Measurements from ENCODE around the gene NFKBIE. TPM values are rescaled to one million over a fixed set of nuclear protein-coding genes. Genes with fewer than 3 reads are reported as not detected.

Gene NFKBIE
- total RNA-seq, 1 experiment from 2014 or later = 7.6 TPM

DNA sequence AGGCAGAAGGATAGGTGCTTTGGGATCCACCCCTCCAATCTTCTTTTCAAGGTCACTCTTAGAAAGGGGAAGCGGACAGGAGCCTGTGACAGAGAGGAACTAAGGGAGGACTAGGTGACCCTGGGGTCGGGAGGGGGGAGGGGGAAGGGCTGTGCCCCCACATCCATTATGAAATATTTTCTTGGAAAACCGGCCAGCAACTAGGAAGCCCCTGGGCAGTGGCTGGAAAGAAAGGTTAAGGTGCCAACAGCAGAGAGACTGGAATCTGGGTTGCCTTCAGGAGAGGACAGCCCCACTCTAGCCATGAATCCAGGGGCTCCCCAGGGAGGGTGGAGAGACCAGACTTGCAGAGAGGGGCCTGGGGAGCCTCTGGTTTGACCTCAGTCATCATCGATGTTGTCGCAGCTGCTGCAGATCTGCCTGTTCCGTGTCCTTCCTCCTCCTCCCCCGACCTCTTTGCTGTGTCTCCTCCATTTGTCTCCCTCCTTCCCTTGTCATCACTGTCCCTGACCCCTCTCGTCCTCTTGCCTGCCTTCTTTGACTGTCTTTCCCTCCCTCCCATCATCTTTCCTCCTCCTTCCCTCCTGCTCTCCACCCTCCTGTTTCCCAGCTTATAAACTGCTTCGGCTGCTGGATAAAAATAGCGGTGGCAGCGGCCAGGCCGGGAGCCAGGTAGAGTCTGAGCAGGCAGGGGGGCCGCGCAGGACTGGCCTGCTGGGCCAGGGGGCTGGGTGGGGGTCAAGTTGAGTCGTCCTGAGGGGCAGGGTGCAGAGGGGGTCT lies 38.8 kb downstream of the NFKBIE start:
- no peak overlapping the region for H3K27ac ChIP-seq (ENCODE audit: low read depth, low read length)
- H3K4me2 ChIP-seq (ENCODE audit: low read length) = no peak overlapping the region
- ChIA-PET POLR2A (no interaction called here), RAD21 (ENCODE audit: low non-redundant PET in 1 of 2, low total read pairs in 2 of 2, uncharacterized antibody in 2 of 2, unreplicated experiment in 2 of 2) (no interaction called here), CTCF (no interaction called here)
- H3K4me1 ChIP-seq (ENCODE audit: control insufficient read depth in 1 of 2, insufficient read depth in 2 of 2, low read length in 2 of 2) = peaks cover 22 to 42% of the 10 kb centered on the region in 2 experiments
- ATAC-seq (no peak), DNase-seq (ENCODE audit: low read depth, low spot score) (no peak)
- H3K9me2 ChIP-seq (ENCODE audit: insufficient read depth) = no peaks in the 10 kb centered on the region
- BruUV-seq (replicated peaks) = no TSS peak
- H3K9ac ChIP-seq (ENCODE audit: low read length) = no peak overlapping the region
- H3K27me3 ChIP-seq (ENCODE audit: insufficient read depth, low read length) = no peaks in the 10 kb centered on the region
- no peaks in the 10 kb centered on the region for H3K9me3 ChIP-seq (ENCODE audit: control insufficient read depth in 1 of 2, insufficient read depth in 1 of 2, low read depth in 1 of 2, low read length in 2 of 2)
- H3K36me3 ChIP-seq (ENCODE audit: control insufficient read depth in 1 of 2, insufficient read depth in 2 of 2, low read length in 2 of 2) = peaks cover 10 to 31% of the 10 kb centered on the region in 2 experiments; a peak in 3 of 4 replicates
- H2AFZ ChIP-seq (ENCODE audit: low read depth, low read length, poor library complexity, severe bottlenecking) = no peak overlapping the region
- TF ChIP-seq FOSL1 (IDR thresholded peaks at IDR 0.05; ENCODE audit: low read depth) (no peak), SRF (IDR thresholded peaks at IDR 0.05; ENCODE audit: low read depth) (no peak)
- H3K79me2 ChIP-seq (ENCODE audit: insufficient read depth, low read length) = peaks cover 55% of the 10 kb centered on the region
- peaks cover 4% of the 10 kb centered on the region; the same call in 1 of the 2 replicates for H4K20me1 ChIP-seq (ENCODE audit: insufficient read depth)
- H3K4me3 ChIP-seq (replicated peaks in 1 of 2; ENCODE audit: low read depth in 1 of 2, low read length in 2 of 2) = no peak overlapping the region
- intact Hi-C loops (cut with micrococcal nuclease) = no loop called here

DNA sequence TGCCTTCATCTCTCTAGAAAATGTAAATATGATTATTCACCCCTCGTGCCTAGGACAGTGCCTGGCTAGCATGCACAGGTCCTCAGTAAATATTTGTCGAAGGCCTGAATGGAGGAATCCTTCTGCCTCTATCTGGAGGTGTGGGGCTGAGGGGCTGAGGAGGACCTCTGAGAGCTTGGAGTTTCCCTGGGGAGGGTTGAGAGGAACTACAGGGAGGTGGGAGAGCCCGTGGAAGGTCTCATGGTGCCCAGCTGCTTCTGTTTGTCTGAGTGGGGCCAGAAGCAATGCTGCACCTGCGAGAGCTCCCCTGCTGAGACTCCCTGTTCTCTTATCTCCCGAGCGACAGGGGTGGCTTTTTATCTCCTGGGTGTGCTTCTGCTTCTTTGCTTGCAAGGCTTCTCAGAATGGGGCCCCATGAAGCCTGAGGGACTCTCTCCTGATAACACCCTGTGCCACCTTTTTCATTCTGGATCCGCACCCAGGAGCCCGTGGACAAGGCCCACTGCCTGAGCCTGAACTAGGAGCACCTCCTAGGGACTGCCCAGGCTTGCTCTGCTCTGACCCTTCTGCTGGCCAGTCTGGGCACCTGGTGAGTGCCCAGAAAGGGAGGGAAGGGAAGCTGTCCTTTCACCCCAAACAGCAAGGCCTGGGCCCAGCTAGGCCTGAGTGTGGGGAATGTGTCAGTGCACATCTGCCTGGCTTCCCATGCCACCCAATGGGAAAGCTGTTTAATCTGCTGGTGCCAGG lies 39.6 kb downstream of the NFKBIE start:
- Histone ChIP-seq H3K4me3 (replicated peaks in 1 of 2; ENCODE audit: low read depth in 1 of 2, low read length in 2 of 2) (no peak overlapping the region), H3K4me2 (ENCODE audit: low read length) (no peak overlapping the region)

More for the DNA sequence above, 39.6 kb downstream of the NFKBIE start:
- Histone ChIP-seq H3K27ac (ENCODE audit: low read depth, low read length) (no peak overlapping the region), H3K4me1 (ENCODE audit: control insufficient read depth in 1 of 2, insufficient read depth in 2 of 2, low read length in 2 of 2) (peaks cover 28 to 50% of the 10 kb centered on the region in 2 experiments), H4K20me1 (ENCODE audit: insufficient read depth) (peaks cover 4% of the 10 kb centered on the region; the same call in 1 of the 2 replicates), H3K9me2 (ENCODE audit: insufficient read depth) (no peaks in the 10 kb centered on the region), H3K36me3 (ENCODE audit: control insufficient read depth in 1 of 2, insufficient read depth in 2 of 2, low read length in 2 of 2) (peaks cover 4 to 25% of the 10 kb centered on the region in 2 experiments; a peak in 2 of 4 replicates), H3K27me3 (ENCODE audit: insufficient read depth, low read length) (no peaks in the 10 kb centered on the region), H3K9ac (ENCODE audit: low read length) (no peak overlapping the region), H3K9me3 (ENCODE audit: control insufficient read depth in 1 of 2, insufficient read depth in 1 of 2, low read depth in 1 of 2, low read length in 2 of 2) (no peaks in the 10 kb centered on the region), H2AFZ (ENCODE audit: low read depth, low read length, poor library complexity, severe bottlenecking) (no peak overlapping the region), H3K79me2 (ENCODE audit: insufficient read depth, low read length) (peaks cover 55% of the 10 kb centered on the region)
- intact Hi-C loops (cut with micrococcal nuclease) = no loop called here
- no peak for ATAC-seq
- ChIA-PET RAD21 (ENCODE audit: low non-redundant PET in 1 of 2, low total read pairs in 2 of 2, uncharacterized antibody in 2 of 2, unreplicated experiment in 2 of 2) (no interaction called here), POLR2A (interaction anchor here (3.0 kb wide), 1 partner anchor 20 kb away, joined by 27 read pairs; the partner anchor contains the start of gene HSP90AB1), CTCF (interaction anchor here (3.7 kb wide), 1 partner anchor 9 kb away, joined by 22 read pairs; no protein-coding TSS in a partner anchor)
- TF ChIP-seq EZH2 (IDR thresholded peaks at IDR 0.05) (no peak), CEBPB (IDR thresholded peaks at IDR 0.05; ENCODE audit: low read depth) (no peak), ZFX (IDR thresholded peaks at IDR 0.05) (no peak), TCF7L2 (IDR thresholded peaks at IDR 0.05; ENCODE audit: borderline replicate concordance, extremely low read depth, insufficient read depth, insufficient read length) (no peak), POLR2A (IDR thresholded peaks at IDR 0.05; ENCODE audit: borderline replicate concordance, extremely low read depth, insufficient read depth, insufficient read length) (no peak), RAD21 (IDR thresholded peaks at IDR 0.05; ENCODE audit: low read depth) (no peak), ELF1 (IDR thresholded peaks at IDR 0.05; ENCODE audit: borderline replicate concordance, low read depth) (no peak), SIN3A (IDR thresholded peaks at IDR 0.05; ENCODE audit: low read depth) (no peak)
- TF ChIP-seq, protein P1, sequence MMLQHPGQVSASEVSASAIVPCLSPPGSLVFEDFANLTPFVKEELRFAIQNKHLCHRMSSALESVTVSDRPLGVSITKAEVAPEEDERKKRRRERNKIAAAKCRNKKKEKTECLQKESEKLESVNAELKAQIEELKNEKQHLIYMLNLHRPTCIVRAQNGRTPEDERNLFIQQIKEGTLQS (IDR thresholded peaks at IDR 0.05) = no peak
- TF ChIP-seq, protein P2, sequence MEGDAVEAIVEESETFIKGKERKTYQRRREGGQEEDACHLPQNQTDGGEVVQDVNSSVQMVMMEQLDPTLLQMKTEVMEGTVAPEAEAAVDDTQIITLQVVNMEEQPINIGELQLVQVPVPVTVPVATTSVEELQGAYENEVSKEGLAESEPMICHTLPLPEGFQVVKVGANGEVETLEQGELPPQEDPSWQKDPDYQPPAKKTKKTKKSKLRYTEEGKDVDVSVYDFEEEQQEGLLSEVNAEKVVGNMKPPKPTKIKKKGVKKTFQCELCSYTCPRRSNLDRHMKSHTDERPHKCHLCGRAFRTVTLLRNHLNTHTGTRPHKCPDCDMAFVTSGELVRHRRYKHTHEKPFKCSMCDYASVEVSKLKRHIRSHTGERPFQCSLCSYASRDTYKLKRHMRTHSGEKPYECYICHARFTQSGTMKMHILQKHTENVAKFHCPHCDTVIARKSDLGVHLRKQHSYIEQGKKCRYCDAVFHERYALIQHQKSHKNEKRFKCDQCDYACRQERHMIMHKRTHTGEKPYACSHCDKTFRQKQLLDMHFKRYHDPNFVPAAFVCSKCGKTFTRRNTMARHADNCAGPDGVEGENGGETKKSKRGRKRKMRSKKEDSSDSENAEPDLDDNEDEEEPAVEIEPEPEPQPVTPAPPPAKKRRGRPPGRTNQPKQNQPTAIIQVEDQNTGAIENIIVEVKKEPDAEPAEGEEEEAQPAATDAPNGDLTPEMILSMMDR (IDR thresholded peaks at IDR 0.05 in 2 of 3, conservative IDR thresholded peaks at IDR 0.05 in 1 of 3; ENCODE audit: borderline replicate concordance in 1 of 3, insufficient read depth in 1 of 3, low read depth in 2 of 3, low read length in 2 of 3) = no peak
- no TSS peak for BruUV-seq (replicated peaks)
- no peak for DNase-seq (ENCODE audit: low read depth, low spot score)

Measured in HCT116 (cell line).